ENCODE results near the gene PPARG.
"Not testable (repeated sequence)": the region's sequence is repeated elsewhere in the genome, so short reads cannot be mapped to it uniquely, and the experiment has no call there.

Gene PPARG

DNA sequence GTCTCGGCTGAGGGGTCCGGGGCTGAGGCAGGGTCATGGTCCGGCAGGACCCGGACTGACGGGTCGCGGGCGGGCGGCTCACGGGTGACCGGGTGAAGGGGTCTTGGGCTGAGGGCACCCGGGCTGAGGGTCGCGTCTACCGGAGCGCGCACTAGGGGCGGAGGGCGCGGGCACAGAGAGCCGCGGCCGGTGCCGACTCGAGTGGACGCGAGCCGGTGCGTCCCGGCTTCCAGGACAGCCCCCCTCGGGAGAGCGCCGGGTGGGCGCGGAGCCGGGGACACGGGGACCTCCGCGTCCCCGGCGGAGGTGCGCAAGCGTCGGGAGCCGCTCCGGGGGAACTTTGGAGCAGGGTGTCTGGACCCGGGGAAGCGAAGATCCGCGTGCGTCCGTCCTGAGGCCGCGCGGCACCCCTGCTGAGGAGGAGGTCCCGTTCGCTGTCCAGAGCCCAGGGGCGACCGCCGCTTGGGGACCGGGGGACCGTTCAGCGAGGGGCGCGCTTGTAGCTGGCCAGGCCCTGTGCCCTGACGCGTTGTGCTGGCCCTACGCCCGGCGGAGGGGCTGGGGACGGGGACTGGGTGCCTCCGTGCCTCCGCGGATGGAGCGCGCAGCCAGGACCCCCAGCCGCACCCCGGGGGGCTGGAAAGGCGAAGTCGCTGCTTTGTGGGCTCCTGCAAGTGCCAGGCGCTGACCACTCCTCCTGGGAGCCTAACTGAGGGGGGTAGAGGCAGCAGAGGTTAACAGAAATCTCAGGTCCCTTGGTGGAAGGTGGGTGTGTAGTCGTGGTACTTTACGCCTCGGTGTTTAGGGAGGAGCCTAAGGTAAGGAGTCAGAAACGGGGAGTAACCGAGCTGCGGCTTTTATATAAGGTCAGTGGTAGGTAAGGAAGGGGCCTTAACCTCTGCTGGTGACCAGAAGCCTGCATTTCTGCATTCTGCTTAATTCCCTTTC, at the start of gene PPARG:
TSS of gene PPARG (plus strand) at position 889 of the 948 bp plus-strand sequence. CDS start 90,642 bp downstream, outside the sequence.
- no peak for DNase-seq (ENCODE audit: low read depth in 2 of 2)

DNA sequence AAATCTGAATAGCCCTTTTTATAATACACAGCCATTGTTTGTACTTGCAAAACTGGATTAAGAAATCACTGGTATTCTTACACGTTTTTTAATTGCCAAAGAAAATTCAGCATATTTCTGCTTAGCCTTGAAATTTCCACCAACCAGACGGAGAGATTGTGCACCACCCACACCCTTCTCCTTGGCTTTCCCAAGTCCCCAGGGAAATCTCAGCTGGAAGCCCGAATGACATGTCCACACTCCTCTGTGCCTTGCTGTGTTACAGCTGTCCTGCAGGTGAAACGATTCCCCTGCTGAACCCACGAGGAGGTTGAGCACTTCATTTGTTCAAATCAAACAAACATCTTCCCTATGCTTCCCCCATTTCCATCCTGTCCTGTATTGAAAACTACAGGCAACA, 49.6 kb upstream of the PPARG start:
- DNase-seq (ENCODE audit: low read depth in 2 of 2) = no peak

DNA sequence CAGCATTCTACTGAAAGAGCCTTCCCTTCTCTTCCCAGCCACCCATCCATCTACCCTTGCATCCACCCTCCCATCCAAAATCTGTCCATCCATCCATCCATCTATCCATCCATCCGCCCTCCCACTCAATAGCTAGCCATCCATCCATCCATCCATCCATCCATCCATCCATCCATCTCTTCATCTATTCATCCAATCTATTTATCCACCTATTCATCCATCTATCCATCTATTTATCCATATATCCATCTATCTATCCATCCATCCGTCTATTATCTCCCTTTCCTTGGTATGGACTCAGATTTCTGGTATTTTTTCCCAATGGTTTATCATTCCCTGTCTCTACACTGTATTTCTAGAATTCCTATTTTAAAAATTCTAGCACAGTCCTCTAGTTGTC, 46.1 kb upstream of the PPARG start:
- no peak for DNase-seq (ENCODE audit: low read depth in 2 of 2)

DNA sequence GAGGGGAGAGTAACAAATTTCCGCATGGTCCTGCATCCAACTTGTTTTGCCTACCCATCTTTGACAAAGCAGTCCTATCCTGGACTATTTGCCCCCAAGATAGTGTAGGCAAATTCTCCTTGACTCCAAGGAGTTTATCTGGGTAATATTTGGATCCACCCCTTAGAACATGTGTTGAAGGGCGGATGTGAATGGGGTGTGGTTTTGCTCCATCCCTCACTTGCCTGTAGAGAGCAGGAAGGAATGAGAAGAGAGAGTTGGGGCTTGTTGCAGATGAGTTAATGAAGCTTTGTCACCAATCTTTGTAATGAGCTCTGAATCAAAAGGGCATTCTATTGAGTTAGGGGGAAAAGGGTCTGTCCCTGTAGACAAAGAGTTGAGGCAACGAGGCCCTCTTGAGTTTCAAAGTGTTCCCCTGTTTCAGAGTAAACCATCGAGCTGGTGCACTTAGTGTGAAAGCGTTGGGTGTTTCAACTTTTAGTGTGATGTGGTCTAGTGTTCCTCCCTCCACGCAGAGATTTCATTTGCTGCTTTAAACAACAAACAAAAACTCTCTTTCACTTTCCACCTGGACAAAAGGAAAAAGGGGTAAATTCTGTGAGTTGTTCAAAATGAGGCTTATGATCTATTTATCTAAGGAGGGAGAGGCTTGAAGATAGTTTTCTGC, 42.2 kb upstream of the PPARG start:
- no peak for DNase-seq (ENCODE audit: low read depth in 2 of 2)

DNA sequence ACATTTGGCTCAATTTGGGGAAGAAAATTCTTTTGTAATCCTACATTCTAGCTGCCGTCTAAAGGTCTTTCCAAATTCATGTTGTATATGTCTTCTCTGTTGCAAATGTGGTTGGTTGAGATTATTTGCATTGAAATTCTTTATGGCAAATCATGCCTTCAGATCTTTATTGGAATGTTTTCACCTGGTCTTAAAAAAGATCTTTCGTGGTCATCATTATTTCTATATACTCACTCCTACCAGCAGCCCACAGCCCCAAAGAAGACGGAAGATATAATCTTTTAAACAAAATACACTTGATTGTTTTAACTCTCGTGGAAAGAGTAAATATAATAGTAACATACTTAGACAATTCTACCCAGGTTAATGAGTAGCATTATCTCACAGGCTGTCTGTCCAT, 41.5 kb upstream of the PPARG start:
- no peak for DNase-seq (ENCODE audit: low read depth in 2 of 2)

DNA sequence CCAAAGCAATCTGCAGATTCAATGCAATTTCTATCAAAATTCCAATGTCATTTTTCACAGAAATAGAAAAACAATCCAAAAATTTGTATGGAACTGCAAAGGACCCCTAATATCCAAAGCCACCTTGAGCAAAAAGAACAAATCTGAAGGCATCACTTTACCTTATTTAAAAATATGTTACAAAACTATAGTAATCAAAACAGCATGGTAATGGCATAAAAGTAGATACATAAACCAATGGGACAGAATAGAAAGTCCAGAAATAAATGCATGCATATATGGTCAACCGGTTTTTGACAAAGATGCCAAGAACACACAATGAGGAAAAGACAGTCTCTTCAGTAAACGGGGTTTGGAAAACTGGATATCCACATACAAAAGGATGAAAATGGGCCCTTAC, 39.4 kb upstream of the PPARG start:
- no peak for DNase-seq (ENCODE audit: low read depth in 2 of 2)

DNA sequence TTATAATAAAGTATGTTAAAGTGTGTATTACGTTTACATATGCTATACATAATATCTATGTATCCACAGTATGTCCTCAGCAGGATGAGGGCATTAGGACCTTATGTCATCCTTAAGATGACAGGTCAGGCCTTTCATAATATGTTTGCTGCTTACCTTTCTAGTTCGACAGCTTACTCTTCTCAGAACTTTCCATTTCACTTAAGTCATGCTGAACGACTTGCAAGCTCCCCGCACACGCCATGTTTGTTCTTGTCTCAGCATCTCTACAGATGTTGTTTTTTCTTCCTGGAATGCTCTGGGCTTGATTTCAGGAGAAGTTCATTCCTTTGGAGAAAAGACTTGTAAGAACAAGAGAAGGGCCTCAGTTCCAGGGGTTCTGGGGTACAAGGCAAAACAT, 36.0 kb upstream of the PPARG start:
- no peak for DNase-seq (ENCODE audit: low read depth in 2 of 2)

DNA sequence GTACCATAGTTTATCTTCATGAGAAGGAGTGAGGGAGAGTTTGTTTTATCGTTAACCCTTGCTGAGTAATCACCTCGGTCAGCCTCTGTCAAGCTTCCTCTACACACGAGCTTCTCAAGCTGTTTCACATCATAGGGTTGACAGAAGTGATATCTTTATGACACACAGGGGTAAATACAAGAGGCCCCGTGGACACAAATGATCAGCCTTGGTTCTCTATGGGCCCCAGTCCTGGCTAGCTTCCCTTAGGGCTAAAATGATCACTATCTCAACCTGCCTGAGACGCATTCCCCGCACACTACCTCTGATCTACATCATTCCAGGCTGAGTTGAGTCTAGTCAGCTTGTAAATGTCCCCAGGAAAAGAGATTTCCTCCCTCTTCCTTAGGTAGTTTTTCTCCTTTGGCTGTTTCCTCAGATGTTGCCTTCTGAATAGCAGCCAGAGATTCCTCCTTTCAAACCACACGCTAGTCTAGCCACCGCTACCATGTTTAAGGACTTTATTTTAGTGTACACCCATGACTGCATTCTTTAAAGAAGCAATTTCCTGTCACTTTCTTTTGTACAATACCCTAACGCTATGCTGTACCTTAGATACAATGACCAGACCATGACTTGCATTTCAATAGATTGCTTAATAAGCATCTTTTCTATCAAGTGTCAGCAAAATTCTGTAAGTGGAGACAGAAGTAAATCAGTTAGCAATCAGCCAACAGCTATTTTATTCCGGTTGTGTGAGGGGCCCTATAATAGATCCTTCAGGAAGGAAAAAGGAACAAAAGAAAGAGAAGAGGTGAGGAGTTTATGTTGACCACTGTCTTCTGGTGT, 35.1 kb upstream of the PPARG start:
- DNase-seq (ENCODE audit: low read depth in 2 of 2) = no peak

DNA sequence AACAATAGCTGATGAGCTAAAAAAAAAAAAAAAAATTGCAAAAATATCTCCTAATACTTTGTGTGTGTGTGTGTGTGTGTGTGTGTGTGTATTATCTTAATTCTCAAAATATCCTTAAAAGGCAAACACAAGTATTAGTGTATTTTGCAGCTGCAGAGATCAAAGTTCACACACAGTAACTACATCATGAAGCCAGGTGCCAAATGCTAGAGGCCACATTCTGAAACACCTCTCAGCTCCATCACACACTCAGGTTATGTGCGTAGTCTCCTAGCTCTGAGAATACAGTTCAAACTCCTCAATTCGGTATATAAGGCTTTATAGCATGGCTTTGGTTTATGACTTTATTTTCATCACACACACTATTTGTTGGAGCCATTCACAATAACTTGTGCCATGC, 33.5 kb upstream of the PPARG start:
- DNase-seq (ENCODE audit: low read depth in 2 of 2) = no peak

DNA sequence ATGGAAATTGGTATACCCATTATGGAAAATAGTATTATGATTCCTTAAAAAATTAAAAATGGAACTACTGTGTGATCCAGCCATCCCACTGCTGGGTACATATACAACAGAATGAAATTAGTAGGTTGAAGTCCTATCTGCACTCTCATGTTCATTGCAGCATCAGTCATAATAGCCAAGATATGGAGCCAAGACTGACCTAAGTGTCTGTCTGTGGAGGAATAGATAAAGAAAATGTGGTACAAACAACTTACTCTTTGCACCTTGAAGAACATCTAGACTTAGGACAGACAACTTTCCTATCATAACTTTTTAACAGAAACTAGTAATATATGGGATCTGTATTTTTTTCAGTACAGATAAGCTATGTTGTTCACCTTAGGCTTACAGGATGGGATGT, 30.0 kb upstream of the PPARG start:
- no peak for DNase-seq (ENCODE audit: low read depth in 2 of 2)

DNA sequence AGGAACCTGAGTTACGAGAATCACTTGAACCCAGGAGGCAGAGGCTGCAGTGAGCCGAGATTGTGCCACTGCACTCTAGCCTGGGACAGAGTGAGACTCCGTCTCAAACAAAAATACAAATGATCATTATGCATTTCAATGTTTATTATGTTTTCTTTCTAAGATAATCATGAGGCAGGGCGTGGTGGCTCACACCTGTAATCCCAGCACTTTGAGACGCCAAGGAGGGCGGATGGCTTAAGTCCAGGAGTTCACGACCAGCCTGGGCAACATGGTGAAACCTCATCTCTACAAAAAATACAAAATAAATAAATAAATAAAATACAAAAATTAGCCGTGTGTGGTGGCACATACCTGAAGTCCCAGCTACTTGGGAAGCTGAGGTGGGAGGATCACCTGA, 26.7 kb upstream of the PPARG start:
- DNase-seq (ENCODE audit: low read depth in 2 of 2) = not testable (repeated sequence)

DNA sequence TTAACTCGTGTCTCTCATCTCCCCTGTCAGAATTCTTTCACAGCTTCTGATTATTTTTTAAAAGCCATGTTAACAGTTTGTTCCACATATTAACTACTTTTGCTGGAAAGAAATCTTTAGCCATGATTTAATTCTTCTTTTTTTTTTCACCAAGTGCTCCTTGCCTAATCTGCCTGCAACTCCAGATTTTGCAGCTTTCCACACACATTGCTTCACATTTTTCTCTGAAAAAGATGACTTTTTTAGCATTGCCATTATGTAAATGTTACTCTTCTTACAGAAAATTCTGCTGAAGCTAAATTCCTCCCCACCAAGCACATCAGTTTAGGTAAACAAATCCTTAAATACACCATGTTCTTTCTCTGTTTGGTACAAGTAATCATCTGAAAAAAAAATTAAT, 23.4 kb upstream of the PPARG start:
- DNase-seq (ENCODE audit: low read depth in 2 of 2) = no peak

DNA sequence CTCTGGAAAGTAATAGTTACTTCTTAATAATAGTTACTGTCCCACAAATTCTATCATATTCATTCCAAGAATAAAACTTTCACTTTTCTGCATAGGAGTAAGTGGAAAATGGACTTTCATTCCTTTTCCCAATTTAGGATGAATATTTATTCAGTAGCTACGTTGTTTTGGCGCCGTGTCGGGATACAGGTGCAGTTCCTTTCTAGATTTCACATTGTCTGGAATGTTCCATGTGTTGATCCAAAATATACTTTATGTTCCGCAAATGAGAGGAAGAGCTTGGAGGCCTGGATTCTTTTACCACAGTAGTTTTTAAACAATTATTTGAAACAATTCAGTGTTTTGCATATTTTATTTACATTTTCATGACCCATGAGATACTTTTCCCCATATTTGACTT, 22.8 kb upstream of the PPARG start:
- DNase-seq (ENCODE audit: low read depth in 2 of 2) = no peak

DNA sequence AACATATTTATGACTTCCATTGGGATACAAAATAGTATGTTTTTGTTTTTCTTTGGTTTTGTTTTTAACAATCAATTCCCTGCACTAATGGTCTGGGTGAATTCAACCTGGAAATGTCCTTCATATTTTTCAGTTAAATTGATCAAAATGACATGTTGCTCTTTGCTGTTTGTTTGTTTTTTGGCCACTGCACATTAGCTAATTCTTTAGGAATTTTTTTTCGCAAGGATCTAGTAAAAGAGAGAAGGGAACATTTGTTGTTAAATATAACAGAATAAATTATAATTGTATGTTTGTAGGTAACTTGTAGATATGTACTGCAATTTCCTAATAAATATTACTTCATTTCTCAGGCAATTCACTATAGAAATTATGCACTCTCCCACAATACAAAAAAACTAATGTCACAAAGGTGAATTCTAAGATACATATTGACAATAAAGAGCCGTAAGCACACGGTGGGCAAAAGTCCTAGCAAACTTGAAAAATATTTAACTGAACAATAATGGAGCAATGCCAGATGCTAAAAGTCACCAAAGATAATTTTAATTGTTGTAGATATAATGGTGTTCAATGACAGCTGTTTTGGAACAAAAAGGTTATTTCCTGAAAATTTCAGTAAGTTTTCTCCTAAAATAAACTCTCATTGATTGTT, 21.4 kb upstream of the PPARG start:
- no peak for DNase-seq (ENCODE audit: low read depth in 2 of 2)

DNA sequence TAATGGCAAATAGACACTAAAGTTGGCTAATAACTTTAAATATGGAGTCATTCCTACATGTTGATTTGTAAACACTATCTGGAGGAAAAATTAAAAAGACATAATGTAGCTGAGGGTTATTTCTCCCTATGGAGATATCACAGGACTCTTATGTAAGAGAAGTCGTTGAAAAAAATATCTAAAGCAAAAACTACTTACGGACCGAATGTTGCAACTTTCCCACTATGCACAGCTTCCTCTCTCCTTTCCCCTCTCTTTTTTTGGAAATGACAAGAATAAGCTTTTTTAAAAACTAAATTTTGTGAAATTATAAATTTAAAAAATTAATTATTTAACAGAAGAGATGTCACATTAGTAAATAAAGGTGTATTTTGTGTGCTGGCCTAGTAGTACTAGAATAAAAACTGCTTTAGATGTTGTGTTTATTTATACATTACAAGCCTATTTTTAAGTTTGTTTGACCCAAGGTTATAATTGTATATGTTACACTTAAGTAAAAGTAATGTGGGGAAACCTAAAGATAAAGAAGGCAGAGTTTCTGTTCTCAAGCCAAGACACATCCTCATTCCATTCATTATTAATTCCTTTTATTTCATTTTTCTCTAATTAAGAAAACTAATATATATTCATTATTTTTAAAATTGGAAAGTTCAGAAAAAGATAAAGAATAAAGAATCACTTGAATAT, 20.7 kb upstream of the PPARG start:
- DNase-seq (ENCODE audit: low read depth in 2 of 2) = no peak

DNA sequence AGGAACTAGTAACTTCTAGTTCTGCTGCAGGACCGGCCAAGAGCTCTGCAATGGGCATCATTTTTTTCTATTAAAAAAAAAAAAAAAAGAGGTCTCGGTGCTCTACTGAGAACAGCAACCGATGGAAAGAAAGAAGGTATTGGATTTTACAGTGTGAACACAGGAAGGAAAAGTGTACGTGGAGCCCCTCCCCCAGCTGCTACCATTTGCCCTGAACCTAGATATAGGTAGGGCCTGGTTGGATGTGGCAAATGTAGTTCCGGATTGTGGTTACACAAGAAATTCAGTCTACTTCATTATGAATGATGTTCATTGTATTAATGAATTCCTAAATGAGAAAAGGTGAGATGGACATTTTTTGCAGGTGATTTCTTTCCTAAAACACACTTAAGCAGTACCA, 17.9 kb upstream of the PPARG start:
- DNase-seq (ENCODE audit: low read depth in 2 of 2) = no peak

DNA sequence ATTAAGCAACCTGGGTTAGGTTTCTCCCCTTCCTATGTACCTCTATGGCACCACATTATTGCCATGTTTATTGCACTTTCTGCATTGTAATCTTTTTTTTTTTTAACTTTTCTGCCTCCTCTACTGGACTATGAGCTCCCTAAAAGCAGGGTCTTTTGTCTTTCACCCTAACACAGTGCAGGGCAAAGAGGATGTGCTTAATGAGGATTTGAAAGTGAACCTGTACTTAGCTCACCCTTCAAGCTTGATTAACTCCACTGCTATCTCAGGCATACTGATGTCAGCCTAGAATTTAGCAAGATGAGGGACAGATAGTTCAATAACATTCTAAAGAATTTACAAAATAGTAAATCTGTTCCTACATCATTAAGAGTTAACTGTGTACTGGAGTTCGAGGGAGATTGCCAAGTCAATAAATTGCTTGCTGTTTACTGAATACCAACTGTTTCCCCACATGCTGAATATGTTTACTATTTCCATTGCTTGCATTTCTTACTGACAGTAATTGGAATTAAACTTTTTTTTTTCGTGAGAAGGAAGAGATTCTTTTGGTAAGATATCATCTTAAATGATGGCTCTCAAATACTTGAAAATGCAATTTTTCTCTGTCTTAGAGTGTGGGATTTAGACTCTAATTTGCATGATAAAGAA, 15.7 kb upstream of the PPARG start:
- DNase-seq (ENCODE audit: low read depth in 2 of 2) = no peak

DNA sequence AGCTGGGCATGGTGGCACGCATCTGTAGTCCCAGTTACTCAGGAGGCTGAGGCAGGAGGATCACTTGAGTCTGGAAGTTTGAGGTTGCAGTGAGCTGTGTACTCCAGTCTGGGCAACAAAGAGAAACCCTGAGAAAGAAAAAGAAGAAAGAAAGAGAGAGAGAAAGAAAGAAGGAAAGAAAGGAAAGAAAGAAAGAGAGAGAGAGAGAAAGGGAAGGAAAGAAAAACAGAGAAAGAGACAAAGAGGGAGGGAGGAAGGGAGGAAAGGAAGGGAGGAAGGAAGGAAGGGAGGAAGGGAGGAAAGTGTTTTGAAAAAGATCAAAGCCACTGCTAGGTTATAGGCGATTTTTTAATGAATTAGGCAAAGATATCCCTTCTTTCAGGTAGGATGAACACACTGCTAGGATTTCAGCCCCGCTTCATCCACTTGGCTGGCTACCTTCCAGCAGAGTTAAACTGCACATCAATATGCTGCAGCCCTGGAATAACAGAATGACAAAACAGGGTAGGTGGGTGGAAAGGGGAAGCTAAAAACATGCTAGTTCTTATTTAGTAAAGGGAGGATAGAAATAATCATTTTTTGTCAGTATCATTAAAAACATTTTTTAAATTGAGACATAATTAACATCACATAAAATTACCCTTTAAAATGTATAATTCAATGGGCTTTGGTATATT, 12.8 kb upstream of the PPARG start:
- DNase-seq (ENCODE audit: low read depth in 2 of 2) = no peak

DNA sequence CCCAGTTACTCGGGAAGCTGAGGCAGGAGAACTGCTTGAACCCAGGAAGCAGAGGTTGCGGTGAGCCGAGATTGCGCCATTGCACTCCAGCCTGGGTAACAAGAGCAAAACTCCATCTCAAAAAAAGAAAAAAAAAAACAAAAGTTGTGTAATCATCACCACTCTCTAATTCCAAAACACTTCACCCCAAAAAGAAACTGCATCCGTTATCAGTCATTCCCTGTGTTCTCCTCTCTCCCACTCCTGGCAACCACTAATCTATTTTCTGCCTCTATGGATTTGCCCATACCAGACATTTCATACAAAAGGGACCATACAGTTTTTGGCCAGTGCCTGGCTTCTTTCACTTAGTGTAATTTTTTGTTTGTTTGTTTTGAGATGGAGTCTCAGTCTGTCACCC, 12.0 kb upstream of the PPARG start:
- DNase-seq (ENCODE audit: low read depth in 2 of 2) = not testable (repeated sequence)

DNA sequence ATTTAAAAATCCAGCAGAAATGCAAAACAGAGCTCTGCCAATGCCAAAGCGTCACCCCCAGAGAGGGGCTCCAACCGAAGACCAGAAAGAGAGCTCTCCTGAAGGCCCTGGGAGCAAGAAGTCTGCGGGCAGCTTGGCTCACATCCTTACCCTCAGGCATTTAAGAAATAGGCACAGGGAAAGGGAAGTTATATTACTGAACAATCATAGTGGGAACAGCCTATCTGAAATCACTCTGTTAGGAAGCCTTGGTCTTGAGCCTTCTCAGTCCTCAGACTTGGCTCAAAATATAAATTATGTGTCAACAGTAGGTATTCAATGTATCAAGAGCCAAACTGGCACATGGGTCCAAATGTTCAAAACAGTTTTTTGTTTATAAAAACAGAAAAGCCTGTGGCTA, 10.3 kb upstream of the PPARG start:
- DNase-seq (ENCODE audit: low read depth in 2 of 2) = no peak
